WI38 (cell line): ENCODE measurements around the gene OR10G2.

ENCODE experiments used
- H3K4me3 ChIP-seq: 2 replicates; pipeline ENCODE4 v1.5.1; 2011; ENCODE audit warnings: low read depth, mild to moderate bottlenecking, control low read depth, low read length
- TF ChIP-seq, protein P1 (sequence below): IDR thresholded peaks from 2 replicates; pipeline ENCODE4 v1.5.1; 2012; ENCODE audit warnings: low read depth, mild to moderate bottlenecking, control low read depth, low read length

OR10G2 gene

DNA sequence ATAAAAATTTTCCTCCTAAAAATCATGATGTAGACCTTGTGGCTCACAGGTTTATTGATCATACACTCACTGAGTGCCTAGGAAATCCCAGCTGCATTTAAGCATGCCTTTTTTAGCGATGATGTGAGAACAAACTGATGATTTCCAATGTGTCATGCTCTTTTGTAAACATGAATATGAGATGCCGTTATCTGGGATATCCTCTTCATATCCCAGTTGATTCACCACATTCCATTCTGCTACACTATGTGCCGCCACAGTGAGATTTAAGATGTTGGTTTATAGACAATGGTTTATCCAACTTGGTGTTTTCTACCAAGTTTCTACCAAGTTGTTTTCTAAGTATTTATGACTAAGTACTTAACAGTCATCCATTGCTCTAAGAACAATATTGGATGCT lies 33.6 kb upstream of the OR10G2 start:
- no peak overlapping the region for H3K4me3 ChIP-seq
- TF ChIP-seq, protein P1, sequence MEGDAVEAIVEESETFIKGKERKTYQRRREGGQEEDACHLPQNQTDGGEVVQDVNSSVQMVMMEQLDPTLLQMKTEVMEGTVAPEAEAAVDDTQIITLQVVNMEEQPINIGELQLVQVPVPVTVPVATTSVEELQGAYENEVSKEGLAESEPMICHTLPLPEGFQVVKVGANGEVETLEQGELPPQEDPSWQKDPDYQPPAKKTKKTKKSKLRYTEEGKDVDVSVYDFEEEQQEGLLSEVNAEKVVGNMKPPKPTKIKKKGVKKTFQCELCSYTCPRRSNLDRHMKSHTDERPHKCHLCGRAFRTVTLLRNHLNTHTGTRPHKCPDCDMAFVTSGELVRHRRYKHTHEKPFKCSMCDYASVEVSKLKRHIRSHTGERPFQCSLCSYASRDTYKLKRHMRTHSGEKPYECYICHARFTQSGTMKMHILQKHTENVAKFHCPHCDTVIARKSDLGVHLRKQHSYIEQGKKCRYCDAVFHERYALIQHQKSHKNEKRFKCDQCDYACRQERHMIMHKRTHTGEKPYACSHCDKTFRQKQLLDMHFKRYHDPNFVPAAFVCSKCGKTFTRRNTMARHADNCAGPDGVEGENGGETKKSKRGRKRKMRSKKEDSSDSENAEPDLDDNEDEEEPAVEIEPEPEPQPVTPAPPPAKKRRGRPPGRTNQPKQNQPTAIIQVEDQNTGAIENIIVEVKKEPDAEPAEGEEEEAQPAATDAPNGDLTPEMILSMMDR = no peak

DNA sequence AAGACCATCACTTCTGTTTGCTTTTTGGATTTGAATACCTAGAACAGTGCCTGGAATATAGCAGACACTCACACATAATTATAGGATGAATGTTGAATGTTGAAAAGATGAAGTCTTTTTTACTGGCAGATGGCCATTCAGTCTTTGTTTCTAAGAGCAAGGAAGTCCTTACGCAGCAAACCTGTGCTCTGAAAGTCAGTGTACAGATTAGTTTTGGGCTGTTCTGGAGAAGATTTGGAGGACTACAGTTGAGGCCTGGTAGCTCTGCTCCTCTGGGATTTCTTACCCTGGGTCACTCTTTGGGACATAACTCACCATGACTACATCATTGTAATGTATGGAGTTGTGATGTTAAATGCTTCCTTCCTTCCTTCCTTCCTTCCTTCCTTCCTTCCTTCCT lies 22.2 kb upstream of the OR10G2 start:
- H3K4me3 ChIP-seq = no peak overlapping the region
- TF ChIP-seq, protein P1 = no peak

DNA sequence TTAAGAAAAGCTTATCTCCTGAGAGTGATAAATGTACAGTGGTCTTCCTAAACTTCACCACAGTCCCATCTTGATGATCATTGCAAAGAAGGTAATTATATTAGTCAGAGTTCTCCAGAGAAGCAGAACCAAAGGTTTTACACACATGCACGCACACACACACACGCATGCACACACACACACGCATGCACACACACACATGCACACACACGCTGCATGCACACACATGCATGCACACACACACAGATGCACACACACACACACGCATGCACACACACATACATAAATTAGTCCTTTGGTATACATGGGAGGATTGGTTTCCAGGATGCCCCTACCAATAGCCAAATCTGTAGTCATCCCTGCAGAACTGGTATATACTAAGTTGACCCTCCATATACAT lies 19.5 kb upstream of the OR10G2 start:
- no peak overlapping the region for H3K4me3 ChIP-seq
- TF ChIP-seq, protein P1 = no peak

DNA sequence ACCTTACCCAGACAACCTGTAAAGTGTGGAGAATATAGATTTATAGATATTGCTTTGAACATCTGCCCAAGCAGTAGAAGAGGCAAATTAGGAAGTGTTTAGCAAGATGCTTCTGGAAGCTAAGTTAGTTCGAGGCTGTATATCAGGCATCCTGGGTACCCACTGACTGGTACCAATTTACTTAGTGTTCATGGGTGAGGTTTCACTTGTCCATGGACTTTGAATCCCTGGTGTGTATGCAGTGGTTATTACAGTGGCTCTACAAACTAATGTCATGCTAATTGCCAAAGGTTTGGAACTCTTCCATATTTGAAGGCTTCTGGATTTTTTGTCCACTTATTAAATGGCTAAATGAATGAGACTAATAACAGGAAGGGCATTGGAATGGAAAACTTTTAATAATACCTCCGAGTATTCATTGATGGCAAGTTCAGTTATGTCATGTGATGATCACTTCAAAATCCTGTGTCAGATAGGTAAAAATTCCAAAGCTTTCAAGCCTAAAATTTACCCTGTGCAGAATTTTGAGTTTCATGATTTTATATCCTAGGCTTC lies 18.7 kb upstream of the OR10G2 start, which contains the start of gene OR4E2:
TSS of gene OR4E2 (plus strand) at position 505 of the 555 bp plus-strand sequence. CDS start 11,248 bp downstream, outside the sequence.
- H3K4me3 ChIP-seq = no peak within 1 kb of the TSS
- TF ChIP-seq, protein P1 = no peak

DNA sequence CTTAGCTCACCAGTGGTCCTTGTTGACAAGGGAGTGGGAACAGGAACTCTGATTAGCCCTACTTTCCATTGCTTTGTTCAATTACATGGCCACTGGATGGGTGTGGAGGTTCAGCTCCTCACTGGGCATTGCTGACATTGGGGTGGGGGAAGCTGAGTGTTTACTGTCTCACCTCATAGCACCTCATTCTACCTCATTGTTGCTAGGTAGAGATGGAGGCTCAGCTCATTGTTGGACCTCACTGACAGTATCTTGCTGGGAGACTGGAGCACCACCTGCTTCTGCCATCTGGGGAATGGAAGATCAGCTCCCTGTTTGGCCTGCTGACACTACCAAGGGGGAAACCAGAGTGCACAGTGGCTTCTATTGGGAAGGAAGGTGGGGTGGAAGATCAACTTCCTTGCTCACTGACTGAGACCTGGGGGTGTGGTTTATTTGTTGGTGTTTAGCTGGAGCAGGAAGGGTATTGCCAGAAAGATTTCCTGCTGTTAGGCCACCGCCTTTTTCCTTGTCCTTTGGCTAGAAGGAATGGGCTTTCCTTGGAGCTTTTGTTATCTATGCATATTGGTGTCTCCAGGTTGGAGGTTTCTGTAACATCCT lies 17.6 kb upstream of the OR10G2 start:
- no peak overlapping the region for H3K4me3 ChIP-seq
- TF ChIP-seq, protein P1 = no peak

DNA sequence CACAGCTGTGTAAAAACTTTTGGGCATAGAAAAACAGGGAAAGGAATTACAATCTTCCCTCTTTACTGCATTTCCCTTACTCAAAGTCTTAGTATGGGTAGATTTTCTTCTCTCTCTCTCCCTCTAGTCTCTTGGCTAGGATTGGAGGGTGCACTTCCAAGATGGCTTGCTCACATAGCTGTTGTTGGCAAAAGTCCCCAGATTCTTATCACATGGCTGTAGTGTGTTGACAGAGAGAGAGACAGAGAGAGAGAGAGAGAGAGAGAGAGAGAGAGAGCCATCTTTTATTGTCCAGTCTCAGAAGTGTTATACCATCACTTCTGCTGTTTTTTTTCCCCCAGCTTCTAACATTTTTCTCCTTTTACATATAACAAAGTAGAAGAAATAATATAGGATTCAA lies 12.6 kb upstream of the OR10G2 start:
- TF ChIP-seq, protein P1 = no peak
- H3K4me3 ChIP-seq = no peak overlapping the region

DNA sequence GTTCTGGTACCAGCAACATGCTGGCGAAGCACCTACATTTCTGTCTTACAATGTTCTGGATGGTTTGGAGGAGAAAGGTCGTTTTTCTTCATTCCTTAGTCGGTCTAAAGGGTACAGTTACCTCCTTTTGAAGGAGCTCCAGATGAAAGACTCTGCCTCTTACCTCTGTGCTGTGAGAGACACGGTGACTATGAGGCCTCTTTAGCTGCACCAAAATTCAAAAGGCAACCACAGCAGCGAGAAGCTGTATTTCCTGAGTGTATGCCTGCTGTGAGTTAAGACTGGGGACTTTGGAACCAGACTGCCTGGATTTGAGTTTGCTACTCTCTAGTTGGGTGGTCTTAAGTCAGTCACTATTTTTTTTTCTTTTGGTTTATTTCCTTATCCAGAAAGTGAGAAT lies 8.7 kb upstream of the OR10G2 start:
- no peak overlapping the region for H3K4me3 ChIP-seq
- TF ChIP-seq, protein P1 = no peak
